HEK293 (cell line): ENCODE measurements around the gene SLC12A2.

Source experiments
- ELK4 ChIP-seq: IDR thresholded peaks from 2 replicates; pipeline ENCODE4 v1.6.1; 2011; ENCODE audit warnings: mild to moderate bottlenecking, low read depth, low read length, borderline replicate concordance
- HIC1 ChIP-seq: fragments of 450-650 bp; formaldehyde crosslinking; IDR thresholded peaks from 2 replicates; pipeline ENCODE4 v1.5.1; 2016; ENCODE audit warnings: missing biosample characterization, missing genetic modification characterization
- HOXA7 ChIP-seq: sonication (generic); formaldehyde crosslinking; IDR thresholded peaks from 2 replicates; pipeline ENCODE4 v1.8.1; 2022; ENCODE audit warnings: missing genetic modification reagents, borderline replicate concordance
- KLF7 ChIP-seq: fragments of 450-650 bp; formaldehyde crosslinking; IDR thresholded peaks from 2 replicates; pipeline ENCODE4 v1.5.1; 2016; ENCODE audit warnings: missing biosample characterization, missing genetic modification characterization, borderline replicate concordance
- REST ChIP-seq: fragments of 450-650 bp; formaldehyde crosslinking; IDR thresholded peaks from 2 replicates; pipeline ENCODE4 v1.5.1; 2016; ENCODE audit warnings: missing biosample characterization, missing genetic modification characterization
- YY2 ChIP-seq: fragments of 450-650 bp; formaldehyde crosslinking; IDR thresholded peaks from 2 replicates; pipeline ENCODE4 v1.5.1; 2016; ENCODE audit warnings: missing biosample characterization, missing genetic modification characterization
- ZBTB26 ChIP-seq: fragments of 450-650 bp; formaldehyde crosslinking; optimal IDR thresholded peaks from 2 replicates; pipeline ENCODE3; 2016; ENCODE audit warnings: missing biosample characterization, mild to moderate bottlenecking, missing genetic modification characterization
- ZBTB44 ChIP-seq: fragments of 450-650 bp; IDR thresholded peaks from 2 replicates; pipeline ENCODE4 v1.5.1; 2018; ENCODE audit warnings: missing biosample characterization, mild to moderate bottlenecking, missing genetic modification characterization
- ZNF155 ChIP-seq: fragments of 450-650 bp; formaldehyde crosslinking; IDR thresholded peaks from 2 replicates; pipeline ENCODE4 v1.5.1; 2016; ENCODE audit warnings: missing biosample characterization, missing genetic modification characterization
- ZNF175 ChIP-seq: fragments of 450-650 bp; formaldehyde crosslinking; IDR thresholded peaks from 2 replicates; pipeline ENCODE4 v1.5.1; 2016; ENCODE audit warnings: missing biosample characterization, missing genetic modification characterization
- ZNF18 ChIP-seq: fragments of 450-650 bp; formaldehyde crosslinking; IDR thresholded peaks from 2 replicates; pipeline ENCODE4 v1.5.1; 2016; ENCODE audit warnings: missing biosample characterization, missing genetic modification characterization
- ZNF610 ChIP-seq: fragments of 450-650 bp; formaldehyde crosslinking; IDR thresholded peaks from 2 replicates; pipeline ENCODE4 v1.5.1; 2016; ENCODE audit warnings: missing biosample characterization, missing genetic modification characterization, borderline replicate concordance
- ZNF645 ChIP-seq: fragments of 450-650 bp; formaldehyde crosslinking; IDR thresholded peaks from 2 replicates; pipeline ENCODE4; 2016; ENCODE audit warnings: missing biosample characterization, missing genetic modification characterization
- ZNF664 ChIP-seq: fragments of 450-650 bp; formaldehyde crosslinking; IDR thresholded peaks from 2 replicates; pipeline ENCODE4 v1.5.1; 2016; ENCODE audit warnings: missing biosample characterization, missing genetic modification characterization
- ZNF692 ChIP-seq: fragments of 450-650 bp; formaldehyde crosslinking; IDR thresholded peaks from 2 replicates; pipeline ENCODE4 v1.5.1; 2016; ENCODE audit warnings: missing biosample characterization, missing genetic modification characterization
- ZNF701 ChIP-seq: fragments of 450-650 bp; formaldehyde crosslinking; IDR thresholded peaks from 2 replicates; pipeline ENCODE4 v1.5.1; 2016; ENCODE audit warnings: missing biosample characterization, missing genetic modification characterization
- ZSCAN16 ChIP-seq: fragments of 450-650 bp; formaldehyde crosslinking; IDR thresholded peaks from 2 replicates; pipeline ENCODE4 v1.5.1; 2016; ENCODE audit warnings: missing biosample characterization, missing genetic modification characterization
- ZSCAN23 ChIP-seq: fragments of 450-650 bp; formaldehyde crosslinking; IDR thresholded peaks from 2 replicates; pipeline ENCODE4 v1.5.1; 2016; ENCODE audit warnings: missing biosample characterization, missing genetic modification characterization

SLC12A2 gene

GRCh38 chr5:128083033-128083810 lies at the start of gene SLC12A2 (continued):
- TF ChIP-seq ZNF701 (tag by site-specific recombination) = no peak
- TF ChIP-seq KLF7 (tag by site-specific recombination) = peak; percentile 72
- TF ChIP-seq ZNF692 (tag by site-specific recombination) = peak; percentile 86
- TF ChIP-seq ZSCAN16 (tag by site-specific recombination) = 0 out of 2 replicates have a peak, but pooled peaks have one; percentile 55
- TF ChIP-seq YY2 (tag by site-specific recombination) = no peak
- no peak for TF ChIP-seq ZNF175 (tag by site-specific recombination)
- peak; percentile 48; the same call in 1 of the 2 replicates for TF ChIP-seq ZBTB44 (tag by site-specific recombination)
- no peak for TF ChIP-seq REST (tag by site-specific recombination)
- peak; percentile 99 for TF ChIP-seq ZBTB26 (tag by site-specific recombination)
- peak; percentile 92 for TF ChIP-seq ZNF610 (tag by site-specific recombination)
- no peak; the same call in 1 of the 2 replicates for TF ChIP-seq HIC1 (tag by site-specific recombination)
- TF ChIP-seq ZNF18 = peak; percentile 79
- TF ChIP-seq ZSCAN23 (tag by site-specific recombination) = peak; percentile 47; the same call in 1 of the 2 replicates
- TF ChIP-seq ZNF155 = no peak
- no peak for TF ChIP-seq ELK4
- no peak for TF ChIP-seq HOXA7 (CRISPR knock-in tag)
- TF ChIP-seq ZNF664 (tag by site-specific recombination) = no peak
- 0 out of 2 replicates have a peak, but pooled peaks have one; percentile 50 for TF ChIP-seq ZNF645 (tag by site-specific recombination)
